ENCODE data around the gene KDSR. TPM values are rescaled to one million over a fixed set of nuclear protein-coding genes. Genes with fewer than 3 reads are reported as not detected.

KDSR gene
- total and polyA plus RNA-seq, 2 donors (not counting 1 experiment from before 2014, with no cell fraction given) = 43.3 to 54.1 TPM

GRCh38 chr18:63395503-63395902 lies 28.5 kb upstream of the KDSR start:
- H3K9ac ChIP-seq (ENCODE audit: insufficient read depth, low read length) = no peak overlapping the region
- H3K36me3 ChIP-seq (ENCODE audit: control insufficient read depth, insufficient read depth, low read length) = peaks cover 9% of the 10 kb centered on the region
- H4K20me1 ChIP-seq (ENCODE audit: control insufficient read depth, extremely low read depth, insufficient read depth, low read length) = peaks cover 2% of the 10 kb centered on the region
- no peak overlapping the region for H3K4me2 ChIP-seq (ENCODE audit: extremely low read depth, insufficient read depth, low read length)
- no peaks in the 10 kb centered on the region for H3K27me3 ChIP-seq (ENCODE audit: control insufficient read depth, insufficient read depth, low read length)
- no peak for DNase-seq (ENCODE audit: low read depth in 2 of 2)
- no peak overlapping the region for H3K4me3 ChIP-seq (replicated peaks in 1 of 4; ENCODE audit: control extremely low read depth in 1 of 4, insufficient read depth in 1 of 4, low read depth in 3 of 4, low read length in 4 of 4)
- no peak overlapping the region for H2AFZ ChIP-seq (ENCODE audit: low read length)
- TF ChIP-seq CTCF (conservative IDR thresholded peaks at IDR 0.05 in 1 of 2, IDR thresholded peaks at IDR 0.05 in 1 of 2; ENCODE audit: low read depth in 1 of 2, low read length in 2 of 2) (no peak), EZH2 (IDR thresholded peaks at IDR 0.05; ENCODE audit: low read length, missing control alignments) (no peak)
- no peak overlapping the region for H3K27ac ChIP-seq (ENCODE audit: insufficient read depth, low read length)
- H3K9me3 ChIP-seq (ENCODE audit: control insufficient read depth, insufficient read depth, low read depth, low read length) = no peaks in the 10 kb centered on the region
- H3K4me1 ChIP-seq (ENCODE audit: control insufficient read depth, extremely low read depth, insufficient read depth, low read length) = no peaks in the 10 kb centered on the region
- no peaks in the 10 kb centered on the region for H3K79me2 ChIP-seq (ENCODE audit: control insufficient read depth, insufficient read depth, low read length)

GRCh38 chr18:63394954-63395353 lies 27.9 kb upstream of the KDSR start:
- Histone ChIP-seq H3K27ac (ENCODE audit: insufficient read depth, low read length) (no peak overlapping the region), H3K9ac (ENCODE audit: insufficient read depth, low read length) (no peak overlapping the region), H3K36me3 (ENCODE audit: control insufficient read depth, insufficient read depth, low read length) (peaks cover 9% of the 10 kb centered on the region), H2AFZ (ENCODE audit: low read length) (no peak overlapping the region), H3K4me3 (replicated peaks in 1 of 4; ENCODE audit: control extremely low read depth in 1 of 4, insufficient read depth in 1 of 4, low read depth in 3 of 4, low read length in 4 of 4) (no peak overlapping the region), H3K4me2 (ENCODE audit: extremely low read depth, insufficient read depth, low read length) (no peak overlapping the region), H3K79me2 (ENCODE audit: control insufficient read depth, insufficient read depth, low read length) (no peaks in the 10 kb centered on the region), H3K9me3 (ENCODE audit: control insufficient read depth, insufficient read depth, low read depth, low read length) (no peaks in the 10 kb centered on the region), H4K20me1 (ENCODE audit: control insufficient read depth, extremely low read depth, insufficient read depth, low read length) (peaks cover 2% of the 10 kb centered on the region), H3K27me3 (ENCODE audit: control insufficient read depth, insufficient read depth, low read length) (no peaks in the 10 kb centered on the region), H3K4me1 (ENCODE audit: control insufficient read depth, extremely low read depth, insufficient read depth, low read length) (no peaks in the 10 kb centered on the region)
- DNase-seq (ENCODE audit: low read depth in 2 of 2) = no peak
- TF ChIP-seq EZH2 (IDR thresholded peaks at IDR 0.05; ENCODE audit: low read length, missing control alignments) (no peak), CTCF (conservative IDR thresholded peaks at IDR 0.05 in 1 of 2, IDR thresholded peaks at IDR 0.05 in 1 of 2; ENCODE audit: low read depth in 1 of 2, low read length in 2 of 2) (no peak)

GRCh38 chr18:63387861-63388260 lies 20.9 kb upstream of the KDSR start:
- Histone ChIP-seq H3K4me3 (replicated peaks in 1 of 4; ENCODE audit: control extremely low read depth in 1 of 4, insufficient read depth in 1 of 4, low read depth in 3 of 4, low read length in 4 of 4) (no peak overlapping the region), H3K9ac (ENCODE audit: insufficient read depth, low read length) (no peak overlapping the region), H3K9me3 (ENCODE audit: control insufficient read depth, insufficient read depth, low read depth, low read length) (no peaks in the 10 kb centered on the region), H3K4me1 (ENCODE audit: control insufficient read depth, extremely low read depth, insufficient read depth, low read length) (no peaks in the 10 kb centered on the region), H3K27me3 (ENCODE audit: control insufficient read depth, insufficient read depth, low read length) (no peaks in the 10 kb centered on the region), H3K27ac (ENCODE audit: insufficient read depth, low read length) (no peak overlapping the region), H2AFZ (ENCODE audit: low read length) (no peak overlapping the region), H3K4me2 (ENCODE audit: extremely low read depth, insufficient read depth, low read length) (no peak overlapping the region), H3K36me3 (ENCODE audit: control insufficient read depth, insufficient read depth, low read length) (peaks cover 2% of the 10 kb centered on the region), H4K20me1 (ENCODE audit: control insufficient read depth, extremely low read depth, insufficient read depth, low read length) (peaks cover 2% of the 10 kb centered on the region), H3K79me2 (ENCODE audit: control insufficient read depth, insufficient read depth, low read length) (no peaks in the 10 kb centered on the region)
- DNase-seq (ENCODE audit: low read depth in 2 of 2) = no peak
- TF ChIP-seq EZH2 (IDR thresholded peaks at IDR 0.05; ENCODE audit: low read length, missing control alignments) = no peak
- TF ChIP-seq CTCF (conservative IDR thresholded peaks at IDR 0.05 in 1 of 2, IDR thresholded peaks at IDR 0.05 in 1 of 2; ENCODE audit: low read depth in 1 of 2, low read length in 2 of 2) = no peak

All from fibroblast of lung (primary cell).